Loucy (cell line): Measurements from ENCODE around the gene SNTA1.

Experiments
- H2AFZ ChIP-seq: fragments of 200-600 bp; sonication (generic); 2 replicates; pipeline ENCODE4 v1.6.0; 2016; ENCODE audit warnings: antibody characterized with exemption, mild to moderate bottlenecking, low read length, moderate library complexity
- H3F3A ChIP-seq: fragments of 200-600 bp; 2 replicates; pipeline ENCODE4 v1.6.0; 2016; ENCODE audit warnings: antibody characterized with exemption, low read depth, mild to moderate bottlenecking
- H3K27me3 ChIP-seq: fragments of 200-600 bp; sonication (generic); 2 replicates; pipeline ENCODE4 v1.6.1; 2014; ENCODE audit warnings: low read length, mild to moderate bottlenecking; ENCODE audit not compliant: insufficient read depth, poor library complexity, severe bottlenecking
- H3K36me3 ChIP-seq: fragments of 200-600 bp; sonication (generic); 2 replicates; pipeline ENCODE4 v1.6.1; 2016; ENCODE audit warnings: low read length; ENCODE audit not compliant: insufficient read depth
- H3K4me1 ChIP-seq: fragments of 200-600 bp; sonication (generic); 2 replicates; pipeline ENCODE4 v1.5.1; 2014; ENCODE audit warnings: low read length, mild to moderate bottlenecking; ENCODE audit not compliant: insufficient read depth, poor library complexity, severe bottlenecking
- H3K4me2 ChIP-seq: fragments of 200-600 bp; sonication (generic); 2 replicates; pipeline ENCODE4 v1.6.0; 2014; ENCODE audit warnings: antibody characterized with exemption, low read length, low read depth, mild to moderate bottlenecking; ENCODE audit not compliant: poor library complexity, severe bottlenecking
- H3K4me3 ChIP-seq: fragments of 200-600 bp; sonication (generic); 2 replicates; pipeline ENCODE4 v1.5.1; 2014; ENCODE audit warnings: low read length, mild to moderate bottlenecking, mixed read lengths; ENCODE audit not compliant: poor library complexity, severe bottlenecking
- H3K79me2 ChIP-seq: fragments of 200-600 bp; sonication (generic); 2 replicates; pipeline ENCODE4 v1.6.1; 2014; ENCODE audit warnings: low read length; ENCODE audit not compliant: insufficient read depth
- H3K9ac ChIP-seq: fragments of 200-600 bp; sonication (generic); 2 replicates; pipeline ENCODE4 v1.6.0; 2014; ENCODE audit warnings: mild to moderate bottlenecking, low read depth, low read length, moderate library complexity; ENCODE audit not compliant: poor library complexity, severe bottlenecking
- H3K9me2 ChIP-seq: fragments of 200-600 bp; sonication (generic); replicated peaks from 2 replicates; pipeline ENCODE4 v1.6.1; 2016; ENCODE audit warnings: low read depth, low read length, mixed read lengths
- H3K9me3 ChIP-seq: fragments of 200-600 bp; sonication (generic); 2 replicates; pipeline ENCODE4 v1.6.1; 2014; ENCODE audit warnings: mild to moderate bottlenecking, antibody characterized with exemption, low read length, low read depth; ENCODE audit not compliant: insufficient read depth
- H4K20me1 ChIP-seq: fragments of 200-600 bp; sonication (generic); 2 replicates; pipeline ENCODE4 v1.6.0; 2014; ENCODE audit warnings: antibody characterized with exemption, low read length, mild to moderate bottlenecking; ENCODE audit not compliant: insufficient read depth, poor library complexity, severe bottlenecking
- EZH2phosphoT487 ChIP-seq: fragments of 200-600 bp; IDR thresholded peaks from 2 replicates; pipeline ENCODE4 v1.6.1; 2018; ENCODE audit warnings: antibody characterized with exemption, mild to moderate bottlenecking, moderate library complexity, borderline replicate concordance
- TF ChIP-seq, protein P1 (sequence below): fragments of 200-600 bp; sonication (generic); conservative IDR thresholded peaks from 2 replicates; pipeline ENCODE4 v1.5.1; 2014; ENCODE audit warnings: mild to moderate bottlenecking, antibody characterized with exemption, low read length

Gene SNTA1

DNA sequence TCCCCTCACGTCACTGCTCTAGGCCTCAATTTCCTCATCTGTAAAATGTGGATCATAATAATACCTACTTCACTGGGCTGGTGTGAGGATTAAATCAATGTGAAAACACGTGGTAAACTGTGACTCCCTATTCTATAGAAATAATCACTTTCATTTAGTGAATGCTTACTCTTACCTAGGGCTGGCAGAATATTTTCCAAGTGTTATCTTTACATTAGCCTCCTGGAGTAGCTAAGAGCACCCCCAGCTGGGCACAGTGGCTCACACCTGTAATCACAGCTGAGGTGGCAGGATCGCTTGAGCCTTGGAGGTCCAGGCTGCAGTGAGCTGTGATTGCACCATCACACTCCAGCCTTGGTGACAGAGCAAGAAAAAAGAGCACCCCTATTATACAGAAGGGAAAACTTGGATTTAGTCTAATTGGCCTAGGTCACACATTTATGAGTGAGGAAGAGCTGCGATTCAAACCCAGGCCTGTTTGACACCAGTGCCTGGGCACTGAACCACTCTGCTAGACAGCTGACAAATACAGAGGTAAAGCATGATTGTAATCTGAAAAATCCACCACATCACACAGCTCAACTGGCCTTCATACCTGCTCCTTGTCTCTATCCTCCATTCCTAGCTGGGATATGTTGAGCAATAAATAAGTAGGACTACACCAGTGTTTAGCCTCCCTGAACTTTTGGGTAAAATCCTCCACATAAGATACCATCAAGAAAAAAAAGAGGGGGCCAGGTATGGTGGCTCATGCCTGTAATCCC, 1.4 kb upstream of the SNTA1 start:
- Histone ChIP-seq H3K4me2 (peak overlapping the region; percentile 99), H3K27me3 (no peaks in the 10 kb centered on the region), H3K9ac (no peak overlapping the region), H3K4me3 (peak overlapping the region; percentile 93), H2AFZ (peak overlapping the region; percentile 92; the same call in 1 of the 2 replicates), H3K79me2 (no peaks in the 10 kb centered on the region), H3K9me3 (no peaks in the 10 kb centered on the region; the same call in 1 of the 2 replicates), H3K36me3 (no peaks in the 10 kb centered on the region), H3K9me2 (no peaks in the 10 kb centered on the region), H3K4me1 (peaks cover 29% of the 10 kb centered on the region), H4K20me1 (no peaks in the 10 kb centered on the region), H3F3A (0 out of 2 replicates have a peak, but pooled peaks cover 3% of the 10 kb centered on the region)
- TF ChIP-seq, protein P1, sequence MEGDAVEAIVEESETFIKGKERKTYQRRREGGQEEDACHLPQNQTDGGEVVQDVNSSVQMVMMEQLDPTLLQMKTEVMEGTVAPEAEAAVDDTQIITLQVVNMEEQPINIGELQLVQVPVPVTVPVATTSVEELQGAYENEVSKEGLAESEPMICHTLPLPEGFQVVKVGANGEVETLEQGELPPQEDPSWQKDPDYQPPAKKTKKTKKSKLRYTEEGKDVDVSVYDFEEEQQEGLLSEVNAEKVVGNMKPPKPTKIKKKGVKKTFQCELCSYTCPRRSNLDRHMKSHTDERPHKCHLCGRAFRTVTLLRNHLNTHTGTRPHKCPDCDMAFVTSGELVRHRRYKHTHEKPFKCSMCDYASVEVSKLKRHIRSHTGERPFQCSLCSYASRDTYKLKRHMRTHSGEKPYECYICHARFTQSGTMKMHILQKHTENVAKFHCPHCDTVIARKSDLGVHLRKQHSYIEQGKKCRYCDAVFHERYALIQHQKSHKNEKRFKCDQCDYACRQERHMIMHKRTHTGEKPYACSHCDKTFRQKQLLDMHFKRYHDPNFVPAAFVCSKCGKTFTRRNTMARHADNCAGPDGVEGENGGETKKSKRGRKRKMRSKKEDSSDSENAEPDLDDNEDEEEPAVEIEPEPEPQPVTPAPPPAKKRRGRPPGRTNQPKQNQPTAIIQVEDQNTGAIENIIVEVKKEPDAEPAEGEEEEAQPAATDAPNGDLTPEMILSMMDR: peak; percentile 57
- TF ChIP-seq EZH2phosphoT487: no peak

- peaks cover 29% of the 10 kb centered on the region for H3K4me1 ChIP-seq
- peak overlapping the region; percentile 76; the same call in 1 of the 2 replicates for H2AFZ ChIP-seq
- H3K4me3 ChIP-seq: peak overlapping the region; percentile 93
- H4K20me1 ChIP-seq: no peaks in the 10 kb centered on the region
- H3F3A ChIP-seq: 0 out of 2 replicates have a peak, but pooled peaks cover 3% of the 10 kb centered on the region
- H3K9ac ChIP-seq: peak overlapping the region; percentile 51
- no peaks in the 10 kb centered on the region for H3K79me2 ChIP-seq
- H3K36me3 ChIP-seq: no peaks in the 10 kb centered on the region
- H3K9me3 ChIP-seq: no peaks in the 10 kb centered on the region
- TF ChIP-seq, protein P1: no peak
- TF ChIP-seq EZH2phosphoT487: no peak
- H3K4me2 ChIP-seq: peak overlapping the region; percentile 99
- H3K9me2 ChIP-seq: no peaks in the 10 kb centered on the region
- no peaks in the 10 kb centered on the region for H3K27me3 ChIP-seq
Observed at GRCh38 chr20:33443006-33443511, 504 bp downstream of the SNTA1 start.

- H3K36me3 ChIP-seq: no peaks in the 10 kb centered on the region
- H3F3A ChIP-seq: 0 out of 2 replicates have a peak, but pooled peaks cover 3% of the 10 kb centered on the region
- TF ChIP-seq EZH2phosphoT487: no peak
- H3K9ac ChIP-seq: peak overlapping the region; percentile 51
- H3K9me3 ChIP-seq: no peaks in the 10 kb centered on the region
- no peaks in the 10 kb centered on the region for H4K20me1 ChIP-seq
- peak overlapping the region; percentile 93 for H3K4me3 ChIP-seq
- H2AFZ ChIP-seq: 0 out of 2 replicates have a peak overlapping the region, but pooled peaks have one; percentile 76
- H3K9me2 ChIP-seq: no peaks in the 10 kb centered on the region
- no peaks in the 10 kb centered on the region for H3K27me3 ChIP-seq
- peaks cover 29% of the 10 kb centered on the region for H3K4me1 ChIP-seq
- H3K4me2 ChIP-seq: peak overlapping the region; percentile 99
- H3K79me2 ChIP-seq: no peaks in the 10 kb centered on the region
Observed at GRCh38 chr20:33442136-33443005, 1.2 kb downstream of the SNTA1 start.
